Measurements from ENCODE around the gene MAN1A2. TPM values are rescaled to one million over a fixed set of nuclear protein-coding genes. Genes with fewer than 3 reads are reported as not detected.

The MAN1A2 gene
- total RNA-seq, 2 donors from 2014 or later, result 44.3 to 47.4 TPM

DNA sequence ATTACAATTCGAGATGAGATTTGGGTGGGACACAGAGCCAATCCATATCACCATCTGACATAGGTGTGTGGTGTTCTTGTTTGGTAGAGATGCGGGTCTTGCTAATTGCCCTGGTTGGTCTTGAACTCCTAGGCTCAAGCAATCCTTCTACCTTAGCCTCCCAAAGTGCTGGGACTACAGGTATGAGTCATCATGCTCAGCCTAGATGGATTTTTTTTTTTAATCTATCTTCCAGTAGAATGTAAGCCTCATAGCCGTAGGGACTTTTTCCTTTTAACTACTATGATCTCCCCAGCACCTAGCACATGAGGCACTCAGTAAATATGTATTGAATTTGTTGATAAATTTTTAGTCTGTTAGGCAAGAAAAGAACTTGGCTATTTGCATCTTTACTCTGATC, 144.0 kb downstream of the MAN1A2 start:
- H3K9me3 Mint-ChIP-seq, result no peaks in the 10 kb centered on the region
- H3K27ac Mint-ChIP-seq, result peak overlapping the region in 1 of 2 donors; percentile 9
- H3K27me3 Mint-ChIP-seq, result no peaks in the 10 kb centered on the region
- ATAC-seq (no peak), DNase-seq (ENCODE audit: low spot score) (no peak)
- H3K36me3 Mint-ChIP-seq, result no peaks in the 10 kb centered on the region
- H3K4me3 Mint-ChIP-seq, result no peak overlapping the region
- H3K4me1 Mint-ChIP-seq (ENCODE audit: low read depth in 2 of 2), result no peaks in the 10 kb centered on the region

DNA sequence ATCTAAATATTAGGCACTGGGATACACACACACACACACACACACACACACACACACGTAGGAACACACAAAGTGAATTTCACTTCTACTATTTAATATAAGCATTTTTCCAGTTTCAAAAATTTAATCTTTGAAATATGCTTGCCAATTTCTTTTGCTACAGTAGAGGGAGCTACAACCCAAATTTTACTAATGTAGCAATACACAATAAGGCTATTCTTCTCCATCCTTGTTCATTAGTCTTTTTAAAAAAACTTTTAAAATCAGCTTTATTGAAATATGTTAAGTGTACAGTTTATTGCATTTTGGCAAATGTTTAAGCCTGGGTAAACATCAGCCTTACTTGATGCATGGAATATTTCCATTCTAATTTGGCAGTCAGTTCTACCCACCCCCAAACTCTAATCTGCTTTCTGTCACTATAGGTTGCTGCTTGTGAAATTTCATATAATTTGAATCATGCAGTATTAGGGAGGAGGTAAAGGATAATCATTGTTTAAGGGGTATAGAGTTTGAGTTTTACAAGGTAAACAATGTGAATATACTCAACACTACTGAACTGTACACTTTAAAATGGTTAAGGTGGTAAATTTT, 145.6 kb downstream of the MAN1A2 start:
- ATAC-seq (no peak), DNase-seq (ENCODE audit: low spot score) (no peak)
- Mint-ChIP-seq H3K9me3 (no peaks in the 10 kb centered on the region), H3K36me3 (no peaks in the 10 kb centered on the region), H3K4me1 (ENCODE audit: low read depth in 2 of 2) (no peaks in the 10 kb centered on the region), H3K27ac (no peak overlapping the region), H3K27me3 (no peaks in the 10 kb centered on the region), H3K4me3 (no peak overlapping the region)

DNA sequence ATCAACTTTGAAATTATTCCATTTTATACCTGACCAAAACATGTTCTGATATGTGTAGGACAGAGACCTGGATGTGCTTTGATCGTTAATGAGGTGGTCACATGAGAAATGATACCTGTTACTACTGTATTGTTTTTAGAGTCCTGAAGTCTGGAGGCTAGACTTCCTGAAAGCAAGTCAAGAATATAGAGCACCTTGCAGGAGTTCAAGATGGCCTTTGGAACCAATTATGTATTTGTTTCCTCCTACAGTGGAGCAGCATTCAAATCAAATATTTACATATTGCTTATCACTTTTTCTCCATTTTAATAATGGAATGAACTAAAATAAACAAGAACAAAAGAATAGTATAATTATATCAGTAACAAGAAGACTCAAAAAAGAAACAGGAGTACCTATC, 155.9 kb downstream of the MAN1A2 start:
- H3K9me3 Mint-ChIP-seq, result no peaks in the 10 kb centered on the region
- ATAC-seq, result no peak
- no peak overlapping the region for H3K4me3 Mint-ChIP-seq
- no peak for DNase-seq (ENCODE audit: low spot score)
- H3K27me3 Mint-ChIP-seq, result no peaks in the 10 kb centered on the region
- peaks cover 0 to 8% of the 10 kb centered on the region in 2 donors for H3K4me1 Mint-ChIP-seq (ENCODE audit: low read depth in 2 of 2)
- H3K27ac Mint-ChIP-seq, result no peak overlapping the region
- no peaks in the 10 kb centered on the region for H3K36me3 Mint-ChIP-seq

DNA sequence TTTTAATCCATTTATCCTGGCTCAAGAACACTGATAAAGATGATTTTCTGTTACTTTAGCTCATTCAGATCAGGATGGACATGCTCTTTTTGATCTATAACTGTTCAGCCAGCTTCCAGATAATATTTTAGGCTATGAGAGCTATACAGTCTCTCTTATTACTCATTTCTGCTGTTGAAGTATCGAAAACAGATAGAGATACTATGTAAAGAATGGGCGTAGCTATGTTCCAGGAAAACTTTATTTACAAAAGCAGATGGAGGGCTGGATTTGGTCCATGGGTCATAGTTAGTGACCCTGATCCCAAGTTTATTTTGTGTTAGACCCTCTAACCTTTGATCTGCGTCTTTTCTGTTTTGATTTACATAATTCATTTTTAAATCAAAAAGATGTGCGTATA, 159.8 kb downstream of the MAN1A2 start:
- Mint-ChIP-seq H3K27ac (no peak overlapping the region), H3K4me1 (ENCODE audit: low read depth in 2 of 2) (peaks cover 0 to 8% of the 10 kb centered on the region in 2 donors), H3K27me3 (no peaks in the 10 kb centered on the region), H3K36me3 (no peaks in the 10 kb centered on the region), H3K4me3 (no peak overlapping the region), H3K9me3 (no peaks in the 10 kb centered on the region)
- ATAC-seq (no peak), DNase-seq (ENCODE audit: low spot score) (no peak)

DNA sequence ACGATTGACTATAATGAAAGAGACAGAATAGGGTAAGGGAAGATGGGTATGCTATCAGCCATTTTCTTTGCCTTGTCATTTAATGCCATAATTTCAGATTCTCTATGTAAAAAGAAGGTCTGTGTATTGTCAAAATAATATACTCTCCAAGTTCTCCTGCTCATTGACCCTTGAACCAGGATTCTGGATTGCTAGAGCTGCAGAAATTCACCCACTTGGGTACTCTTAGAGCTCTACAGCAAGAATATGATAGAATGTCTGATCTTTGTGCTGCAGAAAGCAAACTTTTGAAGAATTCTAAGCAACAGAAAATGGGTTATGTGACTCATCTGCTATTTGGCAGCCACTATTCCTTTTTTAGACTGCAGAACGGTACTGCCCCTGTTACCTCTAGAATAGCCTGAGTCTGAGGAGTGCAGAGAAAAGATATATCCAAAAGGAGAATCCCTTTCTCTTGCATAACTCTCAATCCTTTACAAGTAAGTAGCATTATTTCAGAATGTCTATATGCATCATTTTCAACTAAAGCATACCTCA, 160.4 kb downstream of the MAN1A2 start:
- Mint-ChIP-seq H3K27ac (no peak overlapping the region), H3K36me3 (no peaks in the 10 kb centered on the region), H3K27me3 (no peaks in the 10 kb centered on the region), H3K4me1 (ENCODE audit: low read depth in 2 of 2) (peaks cover 0 to 12% of the 10 kb centered on the region in 2 donors), H3K4me3 (no peak overlapping the region), H3K9me3 (no peaks in the 10 kb centered on the region)
- ATAC-seq (no peak), DNase-seq (ENCODE audit: low spot score) (no peak)

DNA sequence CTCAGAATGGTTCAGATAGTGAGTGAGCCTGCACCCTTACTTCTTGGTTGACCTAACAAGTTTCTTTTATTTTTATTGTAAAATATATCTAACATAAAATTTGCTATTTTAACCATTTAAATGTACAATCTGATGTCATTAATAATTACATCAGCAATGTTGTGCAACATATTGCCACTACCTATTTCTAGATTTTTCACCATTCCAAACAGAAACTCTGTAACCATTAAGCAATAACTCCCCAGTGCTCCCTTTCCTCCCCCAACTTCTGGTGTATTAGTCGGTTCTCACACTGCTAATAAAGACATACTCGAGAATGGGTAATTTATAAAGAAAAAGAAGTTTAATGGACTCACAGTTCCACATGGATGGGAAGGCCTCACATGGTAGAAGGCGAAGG, 162.4 kb downstream of the MAN1A2 start:
- no peaks in the 10 kb centered on the region for H3K27me3 Mint-ChIP-seq
- peaks cover 3 to 17% of the 10 kb centered on the region in 2 donors for H3K4me1 Mint-ChIP-seq (ENCODE audit: low read depth in 2 of 2)
- no peak for DNase-seq (ENCODE audit: low spot score)
- H3K9me3 Mint-ChIP-seq, result no peaks in the 10 kb centered on the region
- H3K36me3 Mint-ChIP-seq, result no peaks in the 10 kb centered on the region
- ATAC-seq, result no peak
- H3K27ac Mint-ChIP-seq, result no peak overlapping the region
- no peak overlapping the region for H3K4me3 Mint-ChIP-seq

DNA sequence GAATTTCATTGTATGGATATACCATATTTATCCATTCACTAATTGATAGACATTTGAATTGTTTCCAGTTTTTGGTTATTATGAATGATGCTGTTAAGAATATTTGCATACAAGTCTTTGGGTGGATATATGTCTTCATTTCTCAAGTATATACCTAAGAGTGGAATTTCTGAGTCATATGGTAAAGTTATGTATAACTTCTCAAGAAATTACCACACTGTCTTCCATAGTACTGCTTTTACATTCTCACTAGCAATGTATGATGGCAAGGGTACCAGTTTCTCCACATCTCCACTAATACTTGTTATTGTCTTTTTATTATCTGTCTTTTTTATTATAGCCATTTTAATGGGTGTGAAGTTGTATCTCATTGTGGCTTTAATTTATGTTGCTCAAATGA, 164.0 kb downstream of the MAN1A2 start:
- H3K4me1 Mint-ChIP-seq (ENCODE audit: low read depth in 2 of 2), result peaks cover 9 to 21% of the 10 kb centered on the region in 2 donors
- peak overlapping the region in 1 of 2 donors; percentile 36 for H3K27ac Mint-ChIP-seq
- no peaks in the 10 kb centered on the region for H3K36me3 Mint-ChIP-seq
- ATAC-seq (peak; percentile 70 to 74), DNase-seq (ENCODE audit: low spot score) (no peak)
- no peaks in the 10 kb centered on the region for H3K27me3 Mint-ChIP-seq
- H3K4me3 Mint-ChIP-seq, result no peak overlapping the region
- no peaks in the 10 kb centered on the region for H3K9me3 Mint-ChIP-seq

DNA sequence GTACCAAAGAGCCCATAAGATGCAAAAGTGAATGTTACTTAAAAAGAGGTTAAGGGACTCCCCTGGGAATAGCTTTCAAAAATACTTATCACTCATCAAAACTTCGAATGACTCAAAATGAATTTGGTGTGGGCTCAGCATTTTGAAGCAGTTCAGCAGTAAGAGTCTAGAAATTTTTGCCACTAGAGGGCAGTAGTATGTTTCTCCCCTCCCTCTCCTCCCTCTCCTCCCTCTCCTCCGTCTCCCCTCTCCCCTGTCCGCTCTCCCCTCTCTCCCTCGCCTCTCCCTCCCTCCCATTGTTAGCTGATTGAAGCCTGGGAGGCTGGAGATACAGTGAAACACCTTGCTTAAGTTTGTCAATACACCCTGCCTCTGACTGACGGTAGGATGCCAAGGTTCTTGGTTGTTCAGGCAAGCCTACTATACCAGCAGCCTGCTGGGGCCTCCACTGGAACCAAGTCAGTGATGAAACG, 167.8 kb downstream of the MAN1A2 start:
- ATAC-seq, result peak; percentile 86
- H3K27me3 Mint-ChIP-seq, result no peaks in the 10 kb centered on the region
- H3K4me1 Mint-ChIP-seq (ENCODE audit: low read depth in 2 of 2), result peaks cover 9 to 21% of the 10 kb centered on the region in 2 donors
- no peak overlapping the region for H3K4me3 Mint-ChIP-seq
- H3K36me3 Mint-ChIP-seq, result no peaks in the 10 kb centered on the region
- H3K9me3 Mint-ChIP-seq, result no peaks in the 10 kb centered on the region
- peak overlapping the region in 1 of 2 donors; percentile 28 for H3K27ac Mint-ChIP-seq
- DNase-seq (ENCODE audit: low spot score), result no peak

DNA sequence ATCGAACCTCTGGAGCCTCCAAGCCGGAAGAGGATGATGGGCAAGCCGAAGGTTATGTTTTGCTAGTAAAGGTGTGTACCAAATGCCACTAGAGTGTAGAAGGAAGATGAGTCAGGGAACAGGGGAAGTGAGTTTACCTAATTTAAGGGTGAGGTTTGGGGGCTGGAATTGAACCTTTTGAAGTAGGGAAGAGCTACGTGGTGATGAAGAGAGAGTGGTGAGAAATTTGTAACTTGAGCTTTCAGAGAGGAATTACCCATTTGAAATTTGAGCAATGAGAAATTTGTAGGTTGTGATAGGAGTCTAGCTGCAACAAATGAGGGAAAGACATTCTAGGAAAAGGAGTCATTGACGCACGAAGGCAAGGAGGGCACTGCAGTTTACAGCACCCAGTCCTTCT, 168.6 kb downstream of the MAN1A2 start:
- DNase-seq (ENCODE audit: low spot score) (no peak), ATAC-seq (no peak)
- Mint-ChIP-seq H3K9me3 (no peaks in the 10 kb centered on the region), H3K4me1 (ENCODE audit: low read depth in 2 of 2) (peaks cover 9 to 21% of the 10 kb centered on the region in 2 donors), H3K27ac (no peak overlapping the region), H3K27me3 (no peaks in the 10 kb centered on the region), H3K36me3 (no peaks in the 10 kb centered on the region), H3K4me3 (no peak overlapping the region)

DNA sequence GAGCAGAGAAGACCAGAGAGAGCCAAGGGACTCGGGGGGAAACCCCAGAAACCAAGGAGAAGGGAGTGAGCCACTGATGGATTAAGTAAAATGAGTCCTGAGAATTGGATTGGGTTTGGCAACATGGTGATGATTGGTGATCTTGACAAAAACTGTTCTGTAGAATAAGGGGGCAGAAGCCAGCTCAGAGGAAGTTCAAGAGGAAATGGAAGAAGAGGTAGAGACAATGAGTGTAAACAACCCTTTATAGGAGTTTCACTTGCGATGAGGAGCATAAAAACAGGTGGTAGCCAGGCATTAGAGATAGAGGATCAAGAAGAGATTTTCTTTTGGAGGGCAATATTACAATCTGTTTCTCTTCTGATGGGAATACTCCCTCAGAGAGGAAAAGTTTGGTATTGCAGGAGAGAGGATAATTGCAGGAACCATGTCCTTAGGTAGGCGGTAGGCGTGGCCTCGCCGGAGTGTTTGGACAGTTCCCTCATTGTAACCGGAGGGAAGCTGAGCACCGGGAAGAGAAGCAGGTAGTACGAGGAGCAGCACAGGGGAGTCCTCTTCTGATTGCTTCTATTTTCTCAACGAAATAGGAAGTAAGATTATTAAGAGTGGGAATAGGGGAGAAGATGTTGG, 170.2 kb downstream of the MAN1A2 start:
- ATAC-seq (no peak), DNase-seq (ENCODE audit: low spot score) (no peak)
- Mint-ChIP-seq H3K27me3 (no peaks in the 10 kb centered on the region), H3K27ac (no peak overlapping the region), H3K9me3 (no peaks in the 10 kb centered on the region), H3K4me1 (ENCODE audit: low read depth in 2 of 2) (peaks cover 9 to 11% of the 10 kb centered on the region in 2 donors), H3K4me3 (no peak overlapping the region), H3K36me3 (no peaks in the 10 kb centered on the region)

DNA sequence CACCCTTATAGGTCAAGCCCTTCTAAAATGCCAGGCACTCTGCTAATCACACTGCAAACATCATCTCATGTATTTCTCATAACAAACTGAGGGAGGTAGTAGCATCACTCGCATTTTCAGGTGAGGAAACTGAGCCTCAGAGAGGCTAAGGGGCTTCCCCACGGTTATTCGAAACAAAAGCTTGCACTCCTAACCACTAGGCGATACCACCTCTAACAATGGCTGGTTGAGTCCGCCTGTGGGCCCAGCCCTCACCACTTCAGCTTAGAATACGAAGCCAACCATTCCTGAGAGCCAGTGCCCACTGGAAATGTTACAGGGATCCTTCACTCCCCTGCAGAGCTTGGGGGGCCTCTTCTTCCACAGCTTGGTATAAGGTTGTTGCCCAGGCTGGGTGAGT, 173.3 kb downstream of the MAN1A2 start:
- H3K4me1 Mint-ChIP-seq (ENCODE audit: low read depth in 2 of 2), result no peaks in the 10 kb centered on the region
- H3K27me3 Mint-ChIP-seq, result peaks cover 0 to 5% of the 10 kb centered on the region in 2 donors
- H3K4me3 Mint-ChIP-seq, result no peak overlapping the region
- ATAC-seq (peak in 1 of 2 donors; percentile 39), DNase-seq (ENCODE audit: low spot score) (no peak)
- no peaks in the 10 kb centered on the region for H3K36me3 Mint-ChIP-seq
- no peak overlapping the region for H3K27ac Mint-ChIP-seq
- no peaks in the 10 kb centered on the region for H3K9me3 Mint-ChIP-seq

DNA sequence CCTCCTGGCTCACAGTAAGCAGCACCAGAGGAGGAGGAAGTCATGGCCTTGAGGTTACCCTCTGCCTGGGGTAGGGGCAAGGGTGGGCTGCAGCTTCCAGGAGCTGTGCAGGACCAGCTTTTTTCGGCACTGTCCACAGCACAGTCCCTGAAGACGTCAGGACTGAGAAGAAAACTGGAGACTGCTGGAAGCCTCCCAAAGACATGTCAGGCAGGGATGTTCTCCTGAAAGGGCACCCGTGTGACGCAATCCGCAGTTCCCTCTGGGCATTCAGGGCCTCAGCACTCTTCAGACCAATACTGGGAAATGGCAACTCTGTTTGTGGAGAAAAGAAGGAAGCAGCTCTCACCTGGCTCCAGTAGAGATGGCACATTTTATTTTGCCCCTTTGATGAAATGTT, 173.8 kb downstream of the MAN1A2 start:
- H3K27ac Mint-ChIP-seq, result no peak overlapping the region
- H3K27me3 Mint-ChIP-seq, result peaks cover 0 to 5% of the 10 kb centered on the region in 2 donors
- no peak overlapping the region for H3K4me3 Mint-ChIP-seq
- ATAC-seq (peak; percentile 36 to 50), DNase-seq (ENCODE audit: low spot score) (no peak)
- H3K36me3 Mint-ChIP-seq, result no peaks in the 10 kb centered on the region
- H3K9me3 Mint-ChIP-seq, result no peaks in the 10 kb centered on the region
- no peaks in the 10 kb centered on the region for H3K4me1 Mint-ChIP-seq (ENCODE audit: low read depth in 2 of 2)

DNA sequence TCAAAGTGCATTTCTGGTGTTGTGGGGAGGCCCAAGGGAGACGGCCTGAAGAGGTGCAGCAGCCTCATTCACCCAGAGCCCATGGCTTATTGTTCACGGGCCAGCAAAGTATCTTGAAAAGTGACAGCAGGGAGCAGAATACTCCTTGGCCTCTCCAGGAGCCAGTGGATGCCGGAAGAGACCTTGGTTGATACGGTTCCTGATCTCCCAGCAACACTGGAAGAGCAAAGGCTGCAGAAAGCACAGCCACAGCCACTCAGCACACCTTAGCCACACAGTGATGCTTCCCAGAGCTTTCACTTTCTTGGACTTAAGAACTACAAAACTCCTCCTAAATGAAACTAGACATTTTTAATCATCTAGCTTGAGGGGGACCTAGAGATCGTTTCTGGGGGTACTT, 174.3 kb downstream of the MAN1A2 start:
- H3K4me1 Mint-ChIP-seq (ENCODE audit: low read depth in 2 of 2), result no peaks in the 10 kb centered on the region
- peaks cover 0 to 5% of the 10 kb centered on the region in 2 donors for H3K27me3 Mint-ChIP-seq
- no peak for DNase-seq (ENCODE audit: low spot score)
- H3K27ac Mint-ChIP-seq, result no peak overlapping the region
- no peaks in the 10 kb centered on the region for H3K36me3 Mint-ChIP-seq
- no peaks in the 10 kb centered on the region for H3K9me3 Mint-ChIP-seq
- ATAC-seq, result no peak
- H3K4me3 Mint-ChIP-seq, result no peak overlapping the region

DNA sequence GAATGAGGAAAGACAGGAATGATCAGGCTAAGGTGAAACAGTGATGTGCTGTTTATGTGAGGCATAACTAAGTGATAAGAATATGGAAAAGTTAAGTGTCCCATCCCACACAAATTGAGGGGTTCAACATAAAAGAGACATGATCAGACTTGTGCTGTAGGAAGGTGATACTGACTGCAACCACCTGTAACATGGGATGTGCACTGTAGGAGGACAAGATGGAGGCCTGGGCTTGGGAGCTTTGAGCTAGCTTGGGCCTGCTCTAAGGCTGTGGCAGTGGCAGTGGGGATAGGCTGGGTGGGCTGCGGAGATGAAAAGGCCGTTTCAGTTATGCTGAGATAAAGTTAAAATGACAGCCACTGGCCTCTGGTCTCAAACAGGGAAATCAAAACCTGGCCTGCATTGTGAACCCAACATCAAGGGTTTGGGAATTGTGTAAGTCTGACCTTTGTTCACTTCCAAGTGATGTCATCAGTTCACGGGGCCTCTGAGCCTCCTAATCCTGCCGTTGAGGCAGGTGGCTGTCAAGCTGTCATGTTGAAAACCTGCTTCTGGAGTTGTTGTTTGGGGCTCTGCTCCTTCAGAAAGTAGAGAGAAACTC, 177.4 kb downstream of the MAN1A2 start:
- no peak overlapping the region for H3K4me3 Mint-ChIP-seq
- H3K27me3 Mint-ChIP-seq, result peaks cover 0 to 5% of the 10 kb centered on the region in 2 donors
- no peaks in the 10 kb centered on the region for H3K9me3 Mint-ChIP-seq
- no peaks in the 10 kb centered on the region for H3K4me1 Mint-ChIP-seq (ENCODE audit: low read depth in 2 of 2)
- ATAC-seq (no peak), DNase-seq (ENCODE audit: low spot score) (no peak)
- H3K27ac Mint-ChIP-seq, result peak overlapping the region in 1 of 2 donors; percentile 6
- H3K36me3 Mint-ChIP-seq, result no peaks in the 10 kb centered on the region
